H9 (cell line): Measurements from ENCODE around the gene NID1. TPM values are rescaled to one million over a fixed set of nuclear protein-coding genes. Genes with fewer than 3 reads are reported as not detected.

Source experiments
- DNase-seq: peaks from one replicate; pipeline ENCODE4 v3.0.0-alpha.2; 2017
- H2AFZ ChIP-seq: one replicate; pipeline ENCODE4 v1.6.1; 2013; ENCODE audit warnings: mild to moderate bottlenecking, low read length, control low read depth, moderate library complexity
- H2AK5ac ChIP-seq: 2 replicates; pipeline ENCODE4 v1.6.1; 2013; ENCODE audit warnings: low read length, control low read depth, mixed read lengths; ENCODE audit not compliant: insufficient read length
- H2BK120ac ChIP-seq: one replicate; pipeline ENCODE4 v1.6.1; 2013; ENCODE audit warnings: low read depth, mild to moderate bottlenecking, low read length, control low read depth, inconsistent platforms; ENCODE audit not compliant: poor library complexity, severe bottlenecking
- H2BK12ac ChIP-seq: 2 replicates; pipeline ENCODE4 v1.6.1; 2013; ENCODE audit warnings: low read length, control low read depth, mixed read lengths, low read depth; ENCODE audit not compliant: insufficient read length
- H2BK15ac ChIP-seq: 2 replicates; pipeline ENCODE4 v1.6.1; 2013; ENCODE audit warnings: low read depth, low read length, control low read depth
- H2BK20ac ChIP-seq: one replicate; pipeline ENCODE4 v1.6.1; 2013; ENCODE audit warnings: low read depth, mild to moderate bottlenecking, low read length, control low read depth, inconsistent platforms; ENCODE audit not compliant: poor library complexity, severe bottlenecking
- H2BK5ac ChIP-seq: 2 replicates; pipeline ENCODE4 v1.6.1; 2013; ENCODE audit warnings: low read length, control low read depth, mixed read lengths; ENCODE audit not compliant: insufficient read length
- H3K14ac ChIP-seq: 2 replicates; pipeline ENCODE4 v1.6.1; 2013; ENCODE audit warnings: low read length, control low read depth; ENCODE audit not compliant: insufficient read depth
- H3K18ac ChIP-seq: 2 replicates; pipeline ENCODE4 v1.6.1; 2013; ENCODE audit warnings: low read depth, mild to moderate bottlenecking, mixed read lengths, low read length, control low read depth; ENCODE audit not compliant: insufficient read length
- H3K23ac ChIP-seq: 2 replicates; pipeline ENCODE4 v1.6.1; 2013; ENCODE audit warnings: low read length, control low read depth, mixed read lengths, low read depth; ENCODE audit not compliant: insufficient read length
- H3K23me2 ChIP-seq: 2 replicates; pipeline ENCODE4 v1.6.1; 2013; ENCODE audit warnings: low read depth, mild to moderate bottlenecking, mixed read lengths, low read length, control low read depth; ENCODE audit not compliant: insufficient read length, poor library complexity, severe bottlenecking
- H3K27ac ChIP-seq: 2 replicates; pipeline ENCODE4 v1.5.1; 2013; ENCODE audit warnings: low read length, control low read depth, mixed read lengths, low read depth; ENCODE audit not compliant: insufficient read length
- H3K27me3 ChIP-seq: 2 replicates; pipeline ENCODE4 v1.6.1; 2013; ENCODE audit warnings: low read length, control low read depth, inconsistent platforms; ENCODE audit not compliant: insufficient read depth
- H3K4ac ChIP-seq: 2 replicates; pipeline ENCODE4 v1.6.1; 2013; ENCODE audit warnings: low read depth, mild to moderate bottlenecking, control low read depth, inconsistent platforms, low read length, moderate library complexity
- H3K4me1 ChIP-seq: 2 replicates; pipeline ENCODE4 v1.6.1; 2013; ENCODE audit warnings: low read length, control low read depth, inconsistent platforms; ENCODE audit not compliant: insufficient read depth
- H3K4me2 ChIP-seq: 2 replicates; pipeline ENCODE4 v1.6.1; 2013; ENCODE audit warnings: low read length, control low read depth, mixed read lengths; ENCODE audit not compliant: insufficient read length, insufficient read depth
- H3K56ac ChIP-seq: 2 replicates; pipeline ENCODE4 v1.6.1; 2013; ENCODE audit warnings: low read depth, mild to moderate bottlenecking, mixed read lengths, low read length, control low read depth; ENCODE audit not compliant: insufficient read length
- H3K79me1 ChIP-seq: 2 replicates; pipeline ENCODE4 v1.6.1; 2013; ENCODE audit warnings: low read depth, mild to moderate bottlenecking, moderate library complexity, low read length, control low read depth, inconsistent platforms; ENCODE audit not compliant: insufficient read depth, poor library complexity, severe bottlenecking
- H3K79me2 ChIP-seq: 2 replicates; pipeline ENCODE4 v1.6.1; 2013; ENCODE audit warnings: low read length, control low read depth, inconsistent platforms; ENCODE audit not compliant: insufficient read depth
- H3K9ac ChIP-seq: 2 replicates; pipeline ENCODE4 v1.6.1; 2013; ENCODE audit warnings: low read length, control low read depth, mixed read lengths; ENCODE audit not compliant: insufficient read length; ENCODE audit errors: extremely low read depth
- H3K9me3 ChIP-seq: one replicate; pipeline ENCODE4 v1.6.1; 2013; ENCODE audit warnings: low read depth, low read length, inconsistent platforms; ENCODE audit not compliant: control insufficient read depth
- H3T11ph ChIP-seq: one replicate; pipeline ENCODE4 v1.6.1; 2013; ENCODE audit warnings: mild to moderate bottlenecking, low read length, control low read depth, inconsistent platforms
- H4K20me1 ChIP-seq: one replicate; pipeline ENCODE4 v1.6.1; 2013; ENCODE audit not compliant: control insufficient read depth, insufficient read length, insufficient read depth
- H4K5ac ChIP-seq: 2 replicates; pipeline ENCODE4 v1.6.1; 2013; ENCODE audit warnings: low read depth, mild to moderate bottlenecking, mixed read lengths, low read length, control low read depth; ENCODE audit not compliant: insufficient read length
- H4K8ac ChIP-seq: replicated peaks from 2 replicates; pipeline ENCODE4 v1.6.1; 2013; ENCODE audit warnings: low read length, control low read depth, mixed read lengths, low read depth; ENCODE audit not compliant: insufficient read length
- H4K91ac ChIP-seq: 2 replicates; pipeline ENCODE4 v1.6.1; 2013; ENCODE audit warnings: low read depth, mild to moderate bottlenecking, moderate library complexity, mixed read lengths, low read length, control low read depth; ENCODE audit not compliant: insufficient read length
- H3K27ac Mint-ChIP-seq, 3 experiments: 2 replicates in 2 of 3; 3 replicates in 1 of 3; pipeline ENCODE4 v1.8.0; 2020 to 2021; ENCODE audit warnings: mixed read lengths in 3 of 3, mild to moderate bottlenecking in 1 of 3, moderate library complexity in 1 of 3
- H3K27me3 Mint-ChIP-seq: 2 replicates; pipeline ENCODE4 v1.8.0; 2021; ENCODE audit warnings: low read depth, mild to moderate bottlenecking, moderate library complexity, mixed read lengths
- H3K36me3 Mint-ChIP-seq, 3 experiments: 2 replicates in 2 of 3; 3 replicates in 1 of 3; pipeline ENCODE4 v1.8.0; 2020 to 2021; ENCODE audit warnings: low read depth in 3 of 3, mixed read lengths in 3 of 3; ENCODE audit not compliant: insufficient read depth in 1 of 3
- H3K4me1 Mint-ChIP-seq, 2 experiments: 2 replicates each; pipeline ENCODE4 v1.8.0; 2020; ENCODE audit warnings: mixed read lengths in 2 of 2
- H3K4me3 Mint-ChIP-seq, 2 experiments: 2 replicates in 1 of 2; 3 replicates in 1 of 2; pipeline ENCODE4 v1.8.0; 2020 to 2021; ENCODE audit warnings: mild to moderate bottlenecking in 2 of 2, mixed read lengths in 2 of 2, moderate library complexity in 1 of 2
- H3K9me3 Mint-ChIP-seq, 2 experiments: 2 replicates in 1 of 2; 3 replicates in 1 of 2; pipeline ENCODE4 v1.8.0; 2020; ENCODE audit warnings: mild to moderate bottlenecking in 2 of 2, mixed read lengths in 2 of 2, moderate library complexity in 1 of 2
- CTCF ChIP-seq: fragments of 200-600 bp; sonication (generic); conservative IDR thresholded peaks from 3 replicates; pipeline ENCODE4 v1.8.0; 2021; ENCODE audit warnings: antibody characterized with exemption, mild to moderate bottlenecking
- WGBS: extraction: QIAGEN DNeasy Blood & Tissue Kit; methylation state at CpG from one replicate; pipeline ENCODE4 v1.1.7; 2013; ENCODE audit warnings: missing lambda C conversion rate, low lambda C conversion rate, mixed read lengths; ENCODE audit not compliant: insufficient read length; ENCODE audit errors: extremely low coverage; 5-methylcytosine and 5-hydroxymethylcytosine counted together
- total RNA-seq: library from RNA; stranded (reverse); gene quantifications from 2 replicates; pipeline ENCODE4 v1.2.1, GENCODE V29; 2021

The NID1 gene
- total RNA-seq, 1 experiment from 2014 or later = 28.5 TPM

GRCh38 chr1:236023926-236024565, 40.8 kb downstream of the NID1 start:
- WGBS = no CpG with 5 or more reads among the region's 15 CpGs
- Histone ChIP-seq H2AFZ (no peak overlapping the region), H3K14ac (no peak overlapping the region), H3K23me2 (no peaks in the 10 kb centered on the region), H3K9me3 (no peaks in the 10 kb centered on the region), H2BK5ac (no peak overlapping the region), H4K91ac (no peak overlapping the region), H3K56ac (no peak overlapping the region), H4K20me1 (no peaks in the 10 kb centered on the region), H3K18ac (no peak overlapping the region), H3K9ac (no peak overlapping the region), H3K4me1 (no peaks in the 10 kb centered on the region), H2BK15ac (no peak overlapping the region), H2BK12ac (no peak overlapping the region), H4K8ac (no peak overlapping the region), H2BK20ac (no peak overlapping the region), H2BK120ac (no peak overlapping the region), H3K23ac (no peak overlapping the region), H3K79me2 (no peaks in the 10 kb centered on the region), H4K5ac (no peak overlapping the region), H3K79me1 (no peaks in the 10 kb centered on the region), H3K27me3 (no peaks in the 10 kb centered on the region), H2AK5ac (no peak overlapping the region), H3K4ac (no peak overlapping the region), H3K4me2 (no peak overlapping the region), H3T11ph (no peak overlapping the region), H3K27ac (no peak overlapping the region)
- H3K9me3 Mint-ChIP-seq = no peaks in the 10 kb centered on the region
- no peak overlapping the region for H3K4me3 Mint-ChIP-seq
- no peak overlapping the region for H3K27ac Mint-ChIP-seq
- DNase-seq = no peak
- no peak for TF ChIP-seq CTCF
- no peaks in the 10 kb centered on the region for H3K27me3 Mint-ChIP-seq
- H3K36me3 Mint-ChIP-seq = peaks cover 0 to 17% (median 0%) of the 10 kb centered on the region in 3 experiments; a peak in 2 of 7 replicates
- no peaks in the 10 kb centered on the region for H3K4me1 Mint-ChIP-seq
